ENCODE data around the gene ABR. TPM values are rescaled to one million over a fixed set of nuclear protein-coding genes. Genes with fewer than 3 reads are reported as not detected.

Gene ABR
- total RNA-seq, 1 experiment from 2014 or later: 172 TPM

DNA sequence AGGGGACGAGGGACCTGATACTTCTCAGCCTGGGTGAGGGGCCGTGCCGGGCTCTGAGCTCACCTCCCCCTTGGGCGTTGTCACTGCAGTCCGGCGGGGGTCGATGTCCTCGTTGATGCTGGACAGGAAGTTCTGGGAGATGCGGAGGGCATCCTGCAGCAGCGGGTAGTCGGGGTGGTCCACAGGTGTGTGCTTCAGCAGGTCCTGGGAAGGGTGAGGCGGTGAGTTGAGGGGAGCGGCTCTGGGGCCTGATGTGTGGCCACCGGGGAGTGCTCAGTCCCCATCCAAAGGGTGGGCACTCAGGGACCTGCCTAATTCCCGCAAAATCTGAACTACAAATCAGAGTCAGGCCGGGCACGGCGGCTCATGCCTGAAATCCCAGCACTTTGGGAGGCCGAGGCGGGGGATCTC, 107.2 kb downstream of the ABR start:
- H3K27ac ChIP-seq (ENCODE audit: low read length): no peak overlapping the region
- no TSS peak for BruUV-seq (replicated peaks)
- in situ Hi-C loops (cut with HindIII; ENCODE audit: low pct_unique_long_range_greater_than_20kb, low sequenced_read_pairs): no loop called here
- CTCF ChIA-PET: no interaction called here
- intact Hi-C loops (cut with micrococcal nuclease; ENCODE audit: unreplicated experiment): no loop called here
- POLR2A ChIA-PET: no interaction called here
- no peak for ATAC-seq
- TF ChIP-seq SIN3A (IDR thresholded peaks at IDR 0.05; ENCODE audit: borderline replicate concordance, insufficient read depth, low read depth, low read length): no peak
- TF ChIP-seq TCF7L2 (IDR thresholded peaks at IDR 0.05; ENCODE audit: low read depth, low read length): no peak
- TF ChIP-seq, protein P1, sequence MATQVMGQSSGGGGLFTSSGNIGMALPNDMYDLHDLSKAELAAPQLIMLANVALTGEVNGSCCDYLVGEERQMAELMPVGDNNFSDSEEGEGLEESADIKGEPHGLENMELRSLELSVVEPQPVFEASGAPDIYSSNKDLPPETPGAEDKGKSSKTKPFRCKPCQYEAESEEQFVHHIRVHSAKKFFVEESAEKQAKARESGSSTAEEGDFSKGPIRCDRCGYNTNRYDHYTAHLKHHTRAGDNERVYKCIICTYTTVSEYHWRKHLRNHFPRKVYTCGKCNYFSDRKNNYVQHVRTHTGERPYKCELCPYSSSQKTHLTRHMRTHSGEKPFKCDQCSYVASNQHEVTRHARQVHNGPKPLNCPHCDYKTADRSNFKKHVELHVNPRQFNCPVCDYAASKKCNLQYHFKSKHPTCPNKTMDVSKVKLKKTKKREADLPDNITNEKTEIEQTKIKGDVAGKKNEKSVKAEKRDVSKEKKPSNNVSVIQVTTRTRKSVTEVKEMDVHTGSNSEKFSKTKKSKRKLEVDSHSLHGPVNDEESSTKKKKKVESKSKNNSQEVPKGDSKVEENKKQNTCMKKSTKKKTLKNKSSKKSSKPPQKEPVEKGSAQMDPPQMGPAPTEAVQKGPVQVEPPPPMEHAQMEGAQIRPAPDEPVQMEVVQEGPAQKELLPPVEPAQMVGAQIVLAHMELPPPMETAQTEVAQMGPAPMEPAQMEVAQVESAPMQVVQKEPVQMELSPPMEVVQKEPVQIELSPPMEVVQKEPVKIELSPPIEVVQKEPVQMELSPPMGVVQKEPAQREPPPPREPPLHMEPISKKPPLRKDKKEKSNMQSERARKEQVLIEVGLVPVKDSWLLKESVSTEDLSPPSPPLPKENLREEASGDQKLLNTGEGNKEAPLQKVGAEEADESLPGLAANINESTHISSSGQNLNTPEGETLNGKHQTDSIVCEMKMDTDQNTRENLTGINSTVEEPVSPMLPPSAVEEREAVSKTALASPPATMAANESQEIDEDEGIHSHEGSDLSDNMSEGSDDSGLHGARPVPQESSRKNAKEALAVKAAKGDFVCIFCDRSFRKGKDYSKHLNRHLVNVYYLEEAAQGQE (IDR thresholded peaks at IDR 0.05; ENCODE audit: insufficient read depth in 1 of 2, low read depth in 2 of 2, low read length in 1 of 2): no peak
- TF ChIP-seq, protein P2, sequence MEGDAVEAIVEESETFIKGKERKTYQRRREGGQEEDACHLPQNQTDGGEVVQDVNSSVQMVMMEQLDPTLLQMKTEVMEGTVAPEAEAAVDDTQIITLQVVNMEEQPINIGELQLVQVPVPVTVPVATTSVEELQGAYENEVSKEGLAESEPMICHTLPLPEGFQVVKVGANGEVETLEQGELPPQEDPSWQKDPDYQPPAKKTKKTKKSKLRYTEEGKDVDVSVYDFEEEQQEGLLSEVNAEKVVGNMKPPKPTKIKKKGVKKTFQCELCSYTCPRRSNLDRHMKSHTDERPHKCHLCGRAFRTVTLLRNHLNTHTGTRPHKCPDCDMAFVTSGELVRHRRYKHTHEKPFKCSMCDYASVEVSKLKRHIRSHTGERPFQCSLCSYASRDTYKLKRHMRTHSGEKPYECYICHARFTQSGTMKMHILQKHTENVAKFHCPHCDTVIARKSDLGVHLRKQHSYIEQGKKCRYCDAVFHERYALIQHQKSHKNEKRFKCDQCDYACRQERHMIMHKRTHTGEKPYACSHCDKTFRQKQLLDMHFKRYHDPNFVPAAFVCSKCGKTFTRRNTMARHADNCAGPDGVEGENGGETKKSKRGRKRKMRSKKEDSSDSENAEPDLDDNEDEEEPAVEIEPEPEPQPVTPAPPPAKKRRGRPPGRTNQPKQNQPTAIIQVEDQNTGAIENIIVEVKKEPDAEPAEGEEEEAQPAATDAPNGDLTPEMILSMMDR (IDR thresholded peaks at IDR 0.05): no peak
- no peak for TF ChIP-seq POLR2AphosphoS5 (IDR thresholded peaks at IDR 0.05; ENCODE audit: low read depth, low read length)
- no peak overlapping the region for H3K4me3 ChIP-seq (ENCODE audit: low read depth in 2 of 2, low read length in 2 of 2)
- no peak for DNase-seq (ENCODE audit: low read depth, low spot score)
- H3K36me3 ChIP-seq (ENCODE audit: control insufficient read depth, insufficient read depth, low read length): no peaks in the 10 kb centered on the region; the same call in none of the 2 replicates
- no peaks in the 10 kb centered on the region for H3K9me3 ChIP-seq (ENCODE audit: control insufficient read depth, insufficient read depth, low read depth, low read length)
- no peaks in the 10 kb centered on the region for H3K27me3 ChIP-seq (ENCODE audit: control insufficient read depth, insufficient read depth, low read length)
- no peaks in the 10 kb centered on the region for H3K4me1 ChIP-seq (ENCODE audit: control insufficient read depth, insufficient read depth, low read length)

DNA sequence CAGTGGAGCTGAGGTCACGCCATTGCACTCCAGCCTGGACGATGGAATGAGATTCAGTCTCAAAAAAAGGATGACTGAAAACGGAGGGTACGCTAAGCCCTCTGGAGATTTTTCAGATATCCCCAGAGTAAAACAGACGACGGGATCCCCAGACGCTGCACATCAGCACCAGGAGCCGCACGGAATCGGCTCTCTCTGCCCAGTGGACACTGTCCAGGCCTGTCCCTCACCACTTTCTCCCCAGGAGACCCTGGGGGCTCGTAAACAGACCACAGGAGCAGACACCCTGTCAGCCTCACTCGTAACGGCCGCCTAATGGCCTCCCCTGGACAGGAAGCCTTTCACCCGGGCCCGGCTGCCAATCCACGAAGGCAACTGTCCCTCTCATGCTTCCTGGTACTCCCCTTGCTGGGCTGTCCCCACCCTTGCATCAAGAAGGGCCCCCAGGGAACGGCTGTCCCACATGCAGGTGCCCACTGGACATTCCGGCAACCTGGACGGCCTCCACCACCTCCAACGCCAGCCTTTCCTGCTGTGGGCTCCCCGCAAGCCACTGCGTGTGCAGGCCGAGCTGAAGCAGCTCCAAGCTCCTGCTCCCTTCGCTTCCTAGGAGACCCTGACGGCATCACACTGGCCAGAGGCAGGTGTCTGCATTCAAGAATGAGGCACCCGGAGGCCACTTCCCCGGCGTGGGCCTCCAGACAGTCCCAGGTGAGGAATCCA, 108.5 kb downstream of the ABR start:
- H3K36me3 ChIP-seq (ENCODE audit: control insufficient read depth, insufficient read depth, low read length): no peaks in the 10 kb centered on the region; the same call in none of the 2 replicates

More for the DNA sequence above, 108.5 kb downstream of the ABR start:
- no TSS peak for BruUV-seq (replicated peaks)
- TF ChIP-seq SIN3A (IDR thresholded peaks at IDR 0.05; ENCODE audit: borderline replicate concordance, insufficient read depth, low read depth, low read length) (no peak), TCF7L2 (IDR thresholded peaks at IDR 0.05; ENCODE audit: low read depth, low read length) (no peak), POLR2AphosphoS5 (IDR thresholded peaks at IDR 0.05; ENCODE audit: low read depth, low read length) (no peak)
- TF ChIP-seq, protein P1 (IDR thresholded peaks at IDR 0.05; ENCODE audit: insufficient read depth in 1 of 2, low read depth in 2 of 2, low read length in 1 of 2): no peak
- TF ChIP-seq, protein P2 (IDR thresholded peaks at IDR 0.05): no peak
- in situ Hi-C loops (cut with HindIII; ENCODE audit: low pct_unique_long_range_greater_than_20kb, low sequenced_read_pairs) (no loop called here), intact Hi-C loops (cut with micrococcal nuclease; ENCODE audit: unreplicated experiment) (no loop called here)
- DNase-seq (ENCODE audit: low read depth, low spot score): no peak
- ChIA-PET POLR2A (no interaction called here), CTCF (no interaction called here)
- no peaks in the 10 kb centered on the region for H3K9me3 ChIP-seq (ENCODE audit: control insufficient read depth, insufficient read depth, low read depth, low read length)
- ATAC-seq: no peak
- no peaks in the 10 kb centered on the region for H3K4me1 ChIP-seq (ENCODE audit: control insufficient read depth, insufficient read depth, low read length)
- H3K4me3 ChIP-seq (ENCODE audit: low read depth in 2 of 2, low read length in 2 of 2): no peak overlapping the region
- H3K27me3 ChIP-seq (ENCODE audit: control insufficient read depth, insufficient read depth, low read length): no peaks in the 10 kb centered on the region
- no peak overlapping the region for H3K27ac ChIP-seq (ENCODE audit: low read length)
